Measurements from ENCODE around the gene LGALS4.

DNA sequence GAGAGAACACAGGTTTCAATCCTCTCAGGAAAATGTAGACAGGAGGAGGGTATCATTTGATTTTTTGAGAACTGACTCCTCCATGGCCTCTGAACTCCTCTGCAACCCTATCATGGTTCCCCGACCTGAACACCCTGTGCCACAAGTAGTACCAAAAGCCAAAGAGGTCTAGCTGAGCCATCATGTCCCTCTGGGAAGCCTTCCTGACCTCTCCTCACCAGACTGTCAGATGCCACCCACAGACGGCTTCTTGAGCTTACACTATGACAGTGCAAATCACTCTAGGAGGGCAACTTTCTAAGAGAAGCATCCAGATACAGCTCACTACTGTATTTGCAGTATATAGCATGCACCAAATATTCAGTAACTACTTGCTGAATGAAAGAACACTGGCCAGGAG, 33.4 kb upstream of the LGALS4 start:
- TF ChIP-seq, protein P1, sequence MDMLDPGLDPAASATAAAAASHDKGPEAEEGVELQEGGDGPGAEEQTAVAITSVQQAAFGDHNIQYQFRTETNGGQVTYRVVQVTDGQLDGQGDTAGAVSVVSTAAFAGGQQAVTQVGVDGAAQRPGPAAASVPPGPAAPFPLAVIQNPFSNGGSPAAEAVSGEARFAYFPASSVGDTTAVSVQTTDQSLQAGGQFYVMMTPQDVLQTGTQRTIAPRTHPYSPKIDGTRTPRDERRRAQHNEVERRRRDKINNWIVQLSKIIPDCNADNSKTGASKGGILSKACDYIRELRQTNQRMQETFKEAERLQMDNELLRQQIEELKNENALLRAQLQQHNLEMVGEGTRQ (CRISPR knock-in tag; IDR thresholded peaks at IDR 0.05), result no peak
- no peak for TF ChIP-seq HOXB6 (CRISPR knock-in tag; IDR thresholded peaks at IDR 0.05; ENCODE audit: borderline replicate concordance)
- no peak for TF ChIP-seq TARDBP (IDR thresholded peaks at IDR 0.05)
- TF ChIP-seq TCF7L2 (IDR thresholded peaks at IDR 0.05; ENCODE audit: low read depth, low read length), result no peak
- TF ChIP-seq FOXJ2 (tag; IDR thresholded peaks at IDR 0.05), result no peak
- TF ChIP-seq ZNF316 (IDR thresholded peaks at IDR 0.05), result no peak
- TF ChIP-seq SP1 (CRISPR knock-in tag; IDR thresholded peaks at IDR 0.05), result no peak
- no peak for TF ChIP-seq NR1H2 (CRISPR knock-in tag; IDR thresholded peaks at IDR 0.05)
- no peak for TF ChIP-seq JUND (IDR thresholded peaks at IDR 0.05; ENCODE audit: borderline replicate concordance, low read depth, low read length)
- TF ChIP-seq JUND (tag; IDR thresholded peaks at IDR 0.05; ENCODE audit: borderline replicate concordance, low read depth, low read length), result no peak
- TF ChIP-seq, protein P2, sequence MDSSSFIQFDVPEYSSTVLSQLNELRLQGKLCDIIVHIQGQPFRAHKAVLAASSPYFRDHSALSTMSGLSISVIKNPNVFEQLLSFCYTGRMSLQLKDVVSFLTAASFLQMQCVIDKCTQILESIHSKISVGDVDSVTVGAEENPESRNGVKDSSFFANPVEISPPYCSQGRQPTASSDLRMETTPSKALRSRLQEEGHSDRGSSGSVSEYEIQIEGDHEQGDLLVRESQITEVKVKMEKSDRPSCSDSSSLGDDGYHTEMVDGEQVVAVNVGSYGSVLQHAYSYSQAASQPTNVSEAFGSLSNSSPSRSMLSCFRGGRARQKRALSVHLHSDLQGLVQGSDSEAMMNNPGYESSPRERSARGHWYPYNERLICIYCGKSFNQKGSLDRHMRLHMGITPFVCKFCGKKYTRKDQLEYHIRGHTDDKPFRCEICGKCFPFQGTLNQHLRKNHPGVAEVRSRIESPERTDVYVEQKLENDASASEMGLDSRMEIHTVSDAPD (CRISPR knock-in tag; IDR thresholded peaks at IDR 0.05), result no peak
